Measurements from ENCODE around the gene PLXDC2. TPM values are rescaled to one million over a fixed set of nuclear protein-coding genes. Genes with fewer than 3 reads are reported as not detected.
"Not testable (repeated sequence)": the region's sequence is repeated elsewhere in the genome, so short reads cannot be mapped to it uniquely, and the experiment has no call there.

The PLXDC2 gene
- 10.6 TPM for total RNA-seq

DNA sequence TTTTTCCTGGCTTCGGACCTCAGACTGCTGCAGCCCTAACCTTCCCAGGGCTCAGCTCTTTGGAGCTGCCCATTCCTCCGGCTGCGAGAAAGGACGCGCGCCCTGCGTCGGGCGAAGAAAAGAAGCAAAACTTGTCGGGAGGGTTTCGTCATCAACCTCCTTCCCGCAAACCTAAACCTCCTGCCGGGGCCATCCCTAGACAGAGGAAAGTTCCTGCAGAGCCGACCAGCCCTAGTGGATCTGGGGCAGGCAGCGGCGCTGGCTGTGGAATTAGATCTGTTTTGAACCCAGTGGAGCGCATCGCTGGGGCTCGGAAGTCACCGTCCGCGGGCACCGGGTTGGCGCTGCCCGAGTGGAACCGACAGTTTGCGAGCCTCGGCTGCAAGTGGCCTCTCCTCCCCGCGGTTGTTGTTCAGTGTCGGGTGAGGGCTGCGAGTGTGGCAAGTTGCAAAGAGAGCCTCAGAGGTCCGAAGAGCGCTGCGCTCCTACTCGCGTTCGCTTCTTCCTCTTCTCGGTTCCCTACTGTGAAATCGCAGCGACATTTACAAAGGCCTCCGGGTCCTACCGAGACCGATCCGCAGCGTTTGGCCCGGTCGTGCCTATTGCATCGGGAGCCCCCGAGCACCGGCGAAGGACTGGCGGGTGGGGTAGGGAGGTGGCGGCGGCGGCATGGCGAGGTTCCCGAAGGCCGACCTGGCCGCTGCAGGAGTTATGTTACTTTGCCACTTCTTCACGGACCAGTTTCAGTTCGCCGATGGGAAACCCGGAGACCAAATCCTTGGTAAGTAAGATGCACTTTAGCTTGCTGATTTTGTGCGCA, at the start of gene PLXDC2:
TSS of gene PLXDC2 (plus strand) at position 22 of the 820 bp plus-strand sequence.
- no peak for DNase-seq (ENCODE audit: low spot score in 2 of 2)
- FAIRE-seq: no peak

DNA sequence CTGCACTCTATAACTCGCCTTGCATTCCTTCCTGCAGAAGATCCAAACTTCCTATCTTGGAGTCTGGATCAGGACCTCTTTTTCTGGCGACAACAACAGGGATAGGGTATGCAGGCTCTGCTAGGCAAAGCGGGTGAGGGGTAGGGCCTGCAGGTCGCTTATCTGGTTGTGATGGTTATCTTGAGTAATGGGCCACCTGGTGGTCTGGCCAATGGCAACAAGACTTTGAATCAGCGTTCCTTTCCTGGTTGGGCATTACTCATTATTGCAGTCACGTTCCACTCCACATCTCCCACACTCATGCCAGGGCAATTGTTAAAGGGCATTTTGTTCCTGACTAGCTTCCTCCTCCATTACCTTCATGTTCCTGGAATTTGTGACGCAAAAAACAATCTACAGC, 48.4 kb upstream of the PLXDC2 start:
- DNase-seq (ENCODE audit: low spot score in 2 of 2) (no peak), FAIRE-seq (no peak)

DNA sequence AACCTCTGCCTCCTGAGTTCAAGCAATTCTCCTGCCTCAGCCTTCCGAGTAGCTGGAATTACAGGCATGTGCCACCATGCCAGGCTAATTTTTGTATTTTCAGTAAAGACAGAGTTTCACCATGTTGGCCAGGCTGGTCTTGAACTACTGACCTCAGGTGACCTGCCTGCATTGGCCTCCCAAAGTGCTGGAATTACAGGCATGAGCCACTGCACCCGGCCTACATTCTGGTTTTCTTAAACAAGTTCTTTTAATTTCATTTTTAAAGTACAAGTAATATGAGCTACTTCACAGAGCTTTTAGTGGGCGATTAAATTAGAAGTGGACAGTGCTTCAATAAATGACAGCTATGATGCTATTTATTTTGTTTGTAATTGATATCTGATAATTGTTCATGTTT, 46.4 kb upstream of the PLXDC2 start:
- FAIRE-seq; DNase-seq (ENCODE audit: low spot score in 2 of 2): not testable (repeated sequence)

DNA sequence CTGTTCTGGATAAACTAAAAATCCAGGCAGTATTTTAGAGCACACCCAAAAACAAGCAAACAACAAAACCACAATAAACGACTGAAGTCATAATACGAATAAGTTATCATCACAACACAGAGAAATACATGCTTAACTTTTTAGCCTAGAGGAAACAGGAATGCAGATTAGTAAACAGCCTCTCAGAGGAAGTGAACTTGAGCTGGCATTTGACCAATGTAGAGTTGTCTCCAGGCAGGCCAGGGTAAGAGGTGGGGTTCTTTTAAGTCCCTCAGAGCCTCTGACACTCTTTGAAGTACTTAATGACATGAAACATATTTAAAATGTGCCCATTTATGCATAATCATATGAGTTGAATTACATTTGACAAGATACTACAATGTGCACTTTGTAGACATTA, 43.3 kb upstream of the PLXDC2 start:
- FAIRE-seq (no peak), DNase-seq (ENCODE audit: low spot score in 2 of 2) (no peak)

DNA sequence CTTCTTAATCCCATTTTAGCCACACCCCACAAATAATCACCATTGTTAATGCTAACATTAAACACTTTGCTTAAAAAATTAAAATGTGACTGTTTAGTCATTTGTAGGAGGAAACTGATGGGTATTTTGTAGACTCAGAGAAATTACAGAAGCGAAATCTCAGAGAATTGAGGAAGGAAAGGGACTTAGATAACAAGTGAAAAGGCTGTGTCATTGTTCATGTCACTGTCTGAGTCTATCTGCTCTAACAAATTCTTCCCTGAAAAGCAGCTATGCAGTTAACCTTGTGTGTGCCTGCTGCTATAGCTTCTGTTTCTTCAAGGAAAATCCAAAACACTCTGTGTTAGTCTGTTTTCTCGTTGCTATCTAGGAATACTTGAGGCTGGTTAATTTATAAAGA, 40.9 kb upstream of the PLXDC2 start:
- no peak for FAIRE-seq
- DNase-seq (ENCODE audit: low spot score in 2 of 2): no peak

DNA sequence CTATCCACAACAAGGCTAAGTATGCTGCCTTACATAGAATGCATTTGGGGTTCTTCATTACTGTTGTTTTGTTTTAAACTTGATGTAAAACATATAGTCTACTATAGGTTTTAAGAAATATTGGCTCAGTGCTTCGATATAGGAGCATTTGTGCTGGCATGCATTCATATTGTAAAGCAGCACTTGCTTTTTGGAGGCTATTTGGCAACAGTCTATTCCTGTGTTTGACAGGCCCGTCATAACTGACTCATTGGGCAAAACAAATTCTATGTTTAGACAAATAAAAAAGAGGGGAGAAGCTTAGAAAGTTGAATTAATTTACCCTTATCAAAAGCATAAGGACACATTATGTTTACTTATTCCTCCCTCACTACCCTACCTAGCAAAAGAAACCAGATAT, 38.4 kb upstream of the PLXDC2 start:
- no peak for FAIRE-seq
- DNase-seq (ENCODE audit: low spot score in 2 of 2): no peak

DNA sequence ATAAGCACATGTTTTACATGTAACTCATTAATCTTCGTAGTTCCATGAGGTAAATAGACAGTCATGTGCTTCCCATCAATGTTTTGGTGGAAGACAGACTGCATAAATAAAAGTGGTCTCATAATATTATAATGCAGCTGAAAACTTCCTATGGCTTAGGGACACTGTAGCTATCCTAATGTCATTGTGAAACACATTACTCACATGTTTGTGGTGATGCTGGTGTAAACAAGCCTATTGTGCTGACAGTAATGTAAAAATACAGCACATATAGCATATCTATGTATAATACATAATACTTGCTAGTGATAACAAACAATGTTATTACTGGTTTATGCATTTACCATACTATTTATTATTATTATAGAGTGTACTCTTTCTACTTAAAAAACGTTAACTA, 37.2 kb upstream of the PLXDC2 start:
- DNase-seq (ENCODE audit: low spot score in 2 of 2) (no peak), FAIRE-seq (no peak)

DNA sequence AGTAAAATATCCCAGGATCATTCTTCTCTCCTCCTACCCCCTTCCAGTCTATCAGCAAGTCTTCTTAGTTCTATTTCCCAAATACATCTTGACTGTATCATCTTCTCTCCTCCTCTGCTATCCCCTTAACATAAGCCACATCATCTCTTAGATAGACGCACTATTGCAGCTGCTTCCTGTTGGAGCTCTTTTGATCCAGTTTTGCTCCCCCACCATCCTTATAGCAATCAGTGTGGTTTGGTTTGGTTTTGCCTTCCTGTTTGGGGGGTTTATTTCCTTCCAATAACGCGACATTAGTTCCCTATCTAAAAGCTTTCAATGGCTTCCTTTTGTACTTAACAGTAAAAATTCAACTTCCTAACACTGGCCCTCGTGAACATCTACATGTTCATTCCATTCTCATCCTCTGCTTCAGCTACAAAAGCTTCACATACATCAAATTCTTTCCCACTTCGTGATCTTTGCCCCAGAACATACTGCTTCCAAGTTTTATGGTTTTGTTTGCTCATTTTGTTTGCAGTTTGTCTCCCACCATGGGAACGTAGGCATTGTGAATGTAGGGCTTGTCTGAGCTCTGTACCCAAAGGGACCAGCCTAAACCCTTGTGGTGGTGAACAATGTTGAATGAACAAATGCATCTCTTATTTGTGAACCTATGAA, 33.7 kb upstream of the PLXDC2 start:
- DNase-seq (ENCODE audit: low spot score in 2 of 2) (no peak), FAIRE-seq (no peak)

DNA sequence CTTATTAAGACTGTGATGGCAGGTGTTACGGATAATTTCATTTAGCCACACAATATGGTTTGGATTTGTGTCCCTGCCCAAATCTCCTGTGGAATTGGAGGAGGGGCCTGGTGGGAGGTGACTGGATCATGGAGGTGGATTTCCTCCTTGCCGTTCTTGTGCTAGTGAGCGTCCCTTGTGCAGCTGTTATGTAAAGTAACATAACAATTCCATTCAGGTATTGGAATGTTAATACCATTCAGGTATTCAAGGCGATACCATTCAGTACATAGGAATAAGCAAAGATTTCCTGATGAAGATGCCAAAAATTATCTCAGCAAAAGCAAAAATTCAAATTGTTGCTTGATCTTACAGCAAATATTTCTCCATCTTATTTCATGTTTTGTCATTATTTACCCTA, 32.5 kb upstream of the PLXDC2 start:
- no peak for DNase-seq (ENCODE audit: low spot score in 2 of 2)
- no peak for FAIRE-seq

DNA sequence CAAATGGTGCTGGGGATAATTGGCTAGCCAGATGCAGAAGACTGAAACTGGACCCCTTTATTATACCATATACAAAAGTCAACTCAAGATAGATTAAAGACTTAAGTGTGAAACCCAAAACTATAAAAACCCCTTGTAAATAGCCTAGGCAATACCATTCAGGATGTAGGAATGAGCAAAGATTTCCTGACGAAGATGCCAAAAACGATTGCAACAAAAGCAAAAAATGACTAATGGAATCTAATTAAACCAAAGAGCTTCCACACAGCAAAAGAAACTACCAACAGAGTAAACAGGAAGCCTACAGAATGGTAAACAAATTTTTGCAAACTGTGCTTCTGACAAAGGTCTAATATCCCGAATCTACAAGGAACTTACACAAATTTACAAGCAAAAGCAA, 30.9 kb upstream of the PLXDC2 start:
- FAIRE-seq: no peak
- DNase-seq (ENCODE audit: low spot score in 2 of 2): no peak

DNA sequence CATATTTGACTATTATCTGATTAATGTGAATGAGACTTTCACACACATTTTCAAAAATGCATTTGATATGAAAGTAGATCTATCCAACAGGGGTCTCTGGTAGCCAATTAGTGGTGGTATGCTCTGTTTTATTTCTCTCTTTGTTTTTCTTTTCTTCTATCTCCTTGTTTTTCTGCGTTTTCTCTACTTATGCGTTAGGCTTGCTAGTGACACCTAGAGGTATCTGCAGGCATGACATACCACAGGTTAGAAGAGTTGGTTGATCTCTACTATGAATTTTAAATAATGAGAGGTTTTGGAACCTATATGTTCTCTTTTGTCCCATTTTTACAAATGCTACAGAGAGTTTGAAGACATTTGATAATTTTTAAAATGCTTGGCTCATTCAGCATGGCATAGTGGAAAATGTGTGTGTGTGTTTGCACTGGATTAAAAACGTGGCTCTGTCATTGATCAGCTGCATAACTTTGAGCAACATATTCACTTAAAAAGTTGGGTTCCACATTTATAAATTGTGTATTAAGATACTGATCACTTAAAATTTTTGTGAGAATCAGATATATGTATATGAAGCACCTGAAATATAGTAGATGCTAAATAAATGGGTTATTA, 28.1 kb upstream of the PLXDC2 start:
- FAIRE-seq: no peak
- no peak for DNase-seq (ENCODE audit: low spot score in 2 of 2)

DNA sequence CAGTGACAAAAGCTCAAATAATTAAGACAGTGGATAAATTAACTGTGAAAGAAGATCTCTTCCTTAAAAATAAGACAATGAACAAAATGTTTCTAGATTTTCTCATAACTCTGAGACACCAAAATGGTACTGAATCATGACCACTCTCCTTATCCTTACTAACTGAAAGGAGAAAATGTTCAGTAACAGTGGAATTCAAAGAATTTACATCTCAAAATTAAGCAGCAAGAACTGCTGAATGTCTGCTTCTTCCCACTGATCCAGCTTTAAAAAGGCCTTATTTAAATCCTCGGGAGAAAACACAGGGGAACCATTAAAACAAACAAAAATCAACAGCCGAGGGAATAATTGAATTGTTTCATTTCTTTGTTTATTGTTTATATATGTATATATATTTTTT, 27.3 kb upstream of the PLXDC2 start:
- no peak for DNase-seq (ENCODE audit: low spot score in 2 of 2)
- no peak for FAIRE-seq

DNA sequence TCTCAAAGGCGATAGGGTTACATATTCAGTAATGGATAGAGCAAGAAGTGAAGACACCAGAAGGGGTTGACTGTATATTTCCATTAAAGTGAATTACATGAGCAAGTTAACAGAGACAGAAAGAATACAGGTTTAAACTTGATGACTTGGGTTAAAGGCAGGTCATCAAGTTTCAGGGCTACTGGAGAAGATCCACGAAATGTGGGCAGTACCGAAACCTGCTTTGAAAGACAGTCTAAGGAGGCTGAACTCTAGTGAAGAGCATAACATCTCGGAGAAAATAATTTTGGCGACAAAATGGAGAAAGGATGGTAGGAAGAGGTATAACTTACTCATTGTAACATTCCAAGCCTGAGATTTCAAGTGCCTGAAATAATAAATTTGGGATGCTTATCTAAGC, 26.6 kb upstream of the PLXDC2 start:
- DNase-seq (ENCODE audit: low spot score in 2 of 2) (no peak), FAIRE-seq (no peak)

DNA sequence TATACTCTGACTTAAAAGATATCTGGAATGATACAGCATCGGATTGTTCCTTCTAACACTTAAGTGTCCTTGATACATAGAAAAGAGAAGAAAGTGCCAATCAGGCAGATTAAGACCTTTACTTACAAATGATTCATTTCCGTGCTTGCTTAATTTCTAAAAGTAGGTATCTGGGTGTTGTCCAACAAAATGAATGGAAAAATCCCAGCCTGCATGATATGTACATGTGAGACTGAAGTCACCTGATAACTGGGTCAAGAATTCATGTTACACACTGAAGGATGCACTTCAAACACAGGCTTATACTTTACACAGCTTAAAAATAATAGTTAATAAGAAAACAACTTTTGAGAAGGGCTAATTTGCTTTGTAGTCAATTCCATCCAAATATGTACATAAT, 25.2 kb upstream of the PLXDC2 start:
- FAIRE-seq (no peak), DNase-seq (ENCODE audit: low spot score in 2 of 2) (no peak)

DNA sequence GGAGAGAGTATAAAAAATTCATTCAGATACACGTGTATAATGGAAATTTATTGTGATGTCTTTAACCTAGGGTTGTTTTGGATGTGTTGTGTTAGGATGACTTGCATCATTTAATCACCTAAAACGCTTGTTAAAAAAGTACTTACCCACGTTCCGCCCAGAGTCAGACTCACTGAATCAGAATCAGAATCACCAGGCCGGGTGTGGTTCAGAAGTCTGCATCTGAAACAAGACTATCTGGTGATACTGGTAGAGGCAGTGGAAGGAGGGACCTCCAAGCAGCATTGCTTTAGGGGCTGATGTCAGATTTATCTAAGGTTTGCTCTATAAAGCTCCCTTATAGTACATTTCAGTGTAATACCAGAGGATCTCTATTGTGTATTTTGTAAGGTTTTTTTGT, 20.5 kb upstream of the PLXDC2 start:
- no peak for FAIRE-seq

DNA sequence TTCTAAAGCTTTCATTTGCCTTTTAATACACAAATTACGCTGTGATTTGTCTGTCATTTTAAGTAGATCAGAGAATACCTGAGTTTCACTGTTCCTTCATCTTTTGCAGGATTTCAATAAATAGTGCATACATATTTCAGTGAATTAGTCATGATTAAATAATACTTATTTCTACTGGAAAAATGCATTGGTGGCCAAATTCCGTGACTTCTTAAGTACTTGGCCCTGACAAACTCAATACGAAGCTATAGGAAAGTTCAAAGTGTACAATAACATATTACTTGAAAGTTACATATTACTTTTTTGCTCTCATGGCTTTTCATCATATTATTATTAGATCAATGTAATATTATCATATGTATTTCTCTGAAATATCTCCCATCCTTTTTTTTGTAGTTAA, 16.1 kb upstream of the PLXDC2 start:
- FAIRE-seq (no peak), DNase-seq (ENCODE audit: low spot score in 2 of 2) (no peak)

More for the DNA sequence above, 20.5 kb upstream of the PLXDC2 start:
- DNase-seq (ENCODE audit: low spot score in 2 of 2): no peak

DNA sequence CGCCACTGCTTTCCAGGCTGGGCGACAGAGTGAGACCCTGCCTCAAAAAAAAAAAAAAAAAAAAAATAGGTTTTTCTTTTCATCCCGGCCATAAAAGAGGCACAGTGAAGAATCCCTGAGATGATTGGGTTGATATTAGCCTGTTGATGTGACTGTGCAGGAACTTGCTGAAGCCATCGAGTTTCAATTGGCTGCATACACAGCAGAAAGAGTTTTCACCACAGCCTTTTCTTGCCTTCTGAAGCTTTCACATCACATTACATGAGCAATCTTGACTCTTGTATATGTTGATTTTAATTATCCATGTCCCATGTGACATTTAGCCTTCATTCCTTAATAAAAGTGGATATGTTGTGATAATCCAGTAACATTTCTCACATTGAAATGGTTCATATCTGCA, 14.9 kb upstream of the PLXDC2 start:
- FAIRE-seq (no peak), DNase-seq (ENCODE audit: low spot score in 2 of 2) (no peak)

DNA sequence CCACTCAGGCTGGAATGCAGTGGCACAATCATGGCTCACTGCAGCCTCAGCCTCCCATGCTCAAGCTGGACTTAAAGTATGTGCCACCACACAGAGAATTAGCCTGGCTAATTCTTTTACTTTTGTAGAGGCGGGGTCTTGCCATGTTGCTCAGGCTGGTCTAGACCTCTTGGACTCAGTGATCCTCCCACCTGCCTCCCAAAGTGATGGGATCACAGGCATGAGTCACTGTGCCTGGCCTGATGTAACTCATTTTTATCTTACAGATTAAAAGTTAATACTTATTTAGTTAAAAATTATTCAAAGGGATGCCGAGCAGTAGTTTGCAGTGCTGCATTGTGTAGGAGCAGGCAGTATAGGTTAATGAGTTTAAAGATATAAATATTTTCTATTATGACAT, 12.6 kb upstream of the PLXDC2 start:
- FAIRE-seq: no peak

DNA sequence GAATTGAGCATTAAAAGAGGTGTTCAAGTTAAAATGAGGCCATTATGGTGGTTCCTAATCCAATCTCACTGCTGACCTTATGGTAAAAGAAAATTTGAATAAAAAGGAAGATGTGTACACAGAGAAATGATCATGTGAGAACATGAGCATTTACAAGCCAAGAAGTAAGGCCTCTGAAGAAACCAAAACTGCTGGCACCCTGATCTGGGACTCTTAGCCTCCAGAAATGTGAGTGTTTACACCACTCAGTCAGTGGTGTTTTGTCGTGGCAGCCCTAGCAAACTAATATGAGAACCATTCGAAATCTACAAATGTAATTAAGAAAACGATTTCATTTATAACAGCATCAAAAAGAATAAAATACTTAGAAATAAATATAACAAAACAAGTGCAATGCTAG, 6.8 kb upstream of the PLXDC2 start:
- no peak for FAIRE-seq
- no peak for DNase-seq (ENCODE audit: low spot score in 2 of 2)

More for the DNA sequence above, 12.6 kb upstream of the PLXDC2 start:
- no peak for DNase-seq (ENCODE audit: low spot score in 2 of 2)

DNA sequence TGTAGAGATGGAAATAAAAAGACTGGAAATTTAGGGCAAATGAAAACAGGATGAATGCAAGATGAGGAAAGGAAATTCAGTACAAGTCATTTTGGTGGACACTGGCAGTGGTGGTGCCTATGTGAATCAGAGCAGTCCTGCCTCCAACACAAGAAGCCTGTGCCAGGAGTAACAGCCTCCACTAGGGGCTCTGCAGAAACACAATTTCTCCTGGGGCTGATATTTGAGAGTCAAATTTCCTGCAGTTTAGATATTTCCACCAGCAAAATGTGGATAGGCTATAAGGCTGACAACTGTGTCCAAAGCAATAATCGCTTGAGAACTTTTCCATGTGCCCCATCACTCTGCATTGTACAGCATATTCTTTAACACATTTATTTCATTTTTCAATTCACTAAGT, 4.7 kb upstream of the PLXDC2 start:
- FAIRE-seq: no peak
- DNase-seq (ENCODE audit: low spot score in 2 of 2): no peak

DNA sequence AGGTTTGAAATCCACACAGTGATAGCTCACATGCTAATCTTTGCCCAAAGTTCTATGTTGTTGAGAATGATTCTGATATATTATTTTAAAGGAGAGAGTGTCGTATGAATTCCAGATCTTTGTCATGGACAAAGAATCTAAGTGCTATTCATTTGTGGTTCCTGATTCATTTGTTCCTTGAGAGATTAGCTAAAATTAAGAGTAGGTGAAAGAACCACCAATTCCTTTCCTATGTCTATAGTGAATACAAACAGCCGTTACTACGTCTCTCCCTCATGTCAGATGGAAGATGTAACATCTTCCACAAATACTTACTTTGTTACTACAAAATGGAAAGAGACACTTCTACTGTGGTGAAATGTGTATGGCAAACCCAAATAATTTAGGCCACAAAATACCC, 3.3 kb upstream of the PLXDC2 start:
- FAIRE-seq (no peak), DNase-seq (ENCODE audit: low spot score in 2 of 2) (no peak)
